ELR (cell line): ENCODE results near the gene XRCC4.
"Not testable (repeated sequence)": the region's sequence is repeated elsewhere in the genome, so short reads cannot be mapped to it uniquely, and the experiment has no call there.

Experiments
- DNase-seq: peaks from one replicate; pipeline ENCODE4 v3.0.0-alpha.2; 2015; ENCODE audit warnings: low read depth

XRCC4 gene

GRCh38 chr5:83118471-83118870 is 41.1 kb downstream of the XRCC4 start:
- no peak for DNase-seq

DNA sequence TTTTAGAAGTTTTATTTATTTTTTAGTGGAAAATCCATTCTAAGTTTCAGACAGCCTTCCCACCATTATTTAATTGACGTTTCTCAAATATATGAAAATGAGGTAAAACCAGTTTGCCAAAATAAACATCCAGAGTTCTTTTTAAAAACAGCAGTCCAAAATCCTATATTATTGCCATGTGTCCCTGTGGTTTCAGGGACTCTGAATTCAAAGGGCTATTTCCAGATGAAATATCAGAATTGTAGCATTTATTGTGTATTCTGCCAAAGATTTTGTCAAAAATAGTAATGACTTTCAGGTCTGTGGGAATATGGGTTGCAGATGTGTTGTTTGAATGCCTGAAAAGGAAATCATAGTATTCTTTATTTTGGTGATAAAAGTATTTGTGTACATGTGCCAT is 41.6 kb downstream of the XRCC4 start:
- DNase-seq = no peak

DNA sequence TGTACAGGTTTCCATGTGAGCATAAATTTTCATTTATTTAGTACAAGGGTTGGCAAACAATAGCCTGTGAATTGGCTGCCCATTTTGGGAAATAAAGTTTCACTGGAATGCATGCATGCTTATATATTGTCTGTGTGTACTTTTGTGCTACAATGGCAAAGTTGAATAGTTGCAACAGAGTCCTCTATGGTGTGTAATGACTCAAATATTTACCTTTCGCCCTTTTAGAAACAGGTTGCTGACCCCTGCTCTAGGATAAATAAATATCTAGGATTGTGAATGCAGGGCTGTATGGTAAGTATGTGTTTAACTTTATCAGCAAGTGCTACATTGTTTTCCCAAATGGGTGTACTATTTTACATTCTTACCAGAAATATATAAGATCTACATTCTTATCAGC is 47.2 kb downstream of the XRCC4 start:
- DNase-seq = no peak

DNA sequence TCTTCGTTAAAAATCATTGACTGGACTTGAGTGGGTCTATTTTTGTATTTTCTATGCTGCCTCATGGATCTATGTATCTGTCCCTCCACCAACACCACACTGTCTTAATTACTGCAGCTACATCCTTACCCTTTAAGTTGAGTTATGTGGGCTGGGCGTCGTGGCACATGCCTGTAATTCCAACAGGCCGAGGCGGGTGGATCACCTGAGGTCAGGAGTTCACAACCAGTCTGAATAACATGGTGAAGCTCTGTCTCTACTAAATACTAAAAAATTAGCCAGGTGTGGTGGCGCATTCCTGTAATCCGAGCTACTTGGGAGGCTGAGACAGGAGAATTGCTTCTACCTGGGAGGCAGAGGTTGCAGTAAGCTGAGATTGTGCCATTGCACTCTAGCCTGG is 48.2 kb downstream of the XRCC4 start:
- DNase-seq = no peak

DNA sequence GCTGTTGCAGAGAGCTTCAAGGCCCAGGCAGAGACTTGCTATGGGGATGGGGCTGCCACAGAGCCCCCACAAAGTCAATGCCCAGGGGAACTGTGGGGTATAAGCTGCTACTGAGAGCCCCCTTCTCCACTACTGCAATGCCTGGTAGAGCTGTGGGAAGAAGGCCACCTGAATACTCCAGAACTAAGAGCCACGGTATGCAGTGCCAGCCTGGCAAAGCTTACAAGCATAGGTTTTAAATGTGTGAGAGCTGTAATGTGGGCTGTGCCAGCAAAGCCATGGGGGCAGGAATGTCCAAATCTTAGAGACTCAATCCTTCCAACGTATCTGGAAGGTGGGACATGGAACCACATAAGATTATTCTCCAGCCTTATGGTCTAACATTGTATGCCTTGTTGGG is 49.2 kb downstream of the XRCC4 start:
- no peak for DNase-seq

DNA sequence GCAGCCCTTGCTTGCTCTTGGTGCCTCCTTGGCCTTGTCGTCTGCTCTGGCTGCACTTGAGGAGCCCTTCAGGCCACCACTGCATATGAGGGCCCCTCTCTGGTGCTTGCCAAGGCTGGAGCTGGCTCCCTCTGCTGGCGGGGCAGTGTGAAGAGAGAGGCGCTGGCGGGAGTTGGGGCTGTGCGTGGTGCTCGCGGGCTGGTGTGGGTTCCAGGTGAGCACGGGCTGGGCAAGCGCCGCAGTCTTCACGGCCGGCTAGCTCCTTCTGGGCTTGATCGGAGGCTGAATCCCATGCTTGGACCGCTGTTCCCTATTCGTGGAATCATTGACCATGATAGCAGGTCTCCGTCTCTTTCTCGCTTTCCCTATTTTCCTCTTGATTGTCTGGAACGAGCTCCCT is 56.5 kb downstream of the XRCC4 start:
- DNase-seq = no peak

DNA sequence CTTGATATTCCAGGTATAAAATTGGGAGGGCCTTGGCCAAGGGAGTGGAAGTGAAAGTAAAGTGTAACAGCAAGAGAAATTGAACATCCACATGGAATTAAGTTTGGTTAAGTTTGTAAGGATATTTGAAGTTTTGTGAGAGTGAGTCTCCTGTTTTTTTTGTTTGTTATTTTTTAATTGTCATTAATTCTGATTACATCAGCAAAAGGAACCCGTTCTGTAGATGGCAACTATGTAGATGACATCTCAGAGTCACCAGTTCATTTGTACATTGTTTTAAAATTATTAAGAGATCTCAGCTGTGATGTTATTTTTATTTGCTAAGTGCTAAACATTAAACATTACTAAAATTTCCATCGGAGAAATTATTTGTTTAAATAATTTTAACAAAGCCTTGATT is 65.2 kb downstream of the XRCC4 start:
- no peak for DNase-seq

- no peak for DNase-seq
Measured at GRCh38 chr5:83145241-83145640, 67.9 kb downstream of the XRCC4 start.

GRCh38 chr5:83145882-83146331 is 68.6 kb downstream of the XRCC4 start:
- DNase-seq = no peak

DNA sequence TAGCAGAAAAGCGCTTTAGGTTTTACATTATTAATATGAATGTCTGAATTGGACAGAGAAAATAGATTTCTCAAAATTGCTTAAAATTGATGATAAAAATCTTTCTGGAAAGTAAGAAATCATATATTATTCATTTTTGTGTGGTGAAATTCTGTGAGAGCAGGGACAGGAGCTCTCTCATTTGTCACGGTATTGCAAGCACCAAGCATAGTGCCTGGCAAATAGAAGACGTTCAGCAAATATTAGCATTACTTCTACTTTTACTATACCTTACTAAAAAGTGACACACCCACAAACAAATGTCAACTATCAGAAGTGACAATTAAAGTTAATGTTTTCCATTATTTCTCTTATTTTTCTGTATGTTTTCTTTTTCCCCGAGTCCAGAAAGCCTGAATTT is 69.1 kb downstream of the XRCC4 start:
- DNase-seq = no peak

DNA sequence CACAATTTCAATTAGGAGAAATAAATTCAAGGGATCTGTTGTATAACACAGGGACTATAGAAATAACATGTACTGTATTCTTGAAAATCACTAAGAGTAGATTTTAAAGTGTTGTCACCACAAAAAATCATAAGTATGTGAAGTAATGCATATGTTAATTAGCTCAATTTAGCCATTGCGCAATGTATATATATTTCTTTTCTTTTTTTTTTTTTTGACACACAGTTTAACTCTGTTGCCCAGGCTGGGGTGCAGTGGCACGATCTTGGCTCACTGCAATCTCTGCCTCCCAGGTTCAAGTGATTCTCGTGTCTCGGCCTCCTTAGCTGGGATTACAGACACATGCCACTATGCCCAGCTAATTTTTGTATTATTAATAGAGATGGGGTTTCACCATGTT is 70.2 kb downstream of the XRCC4 start:
- no peak for DNase-seq

- no peak for DNase-seq
Measured at GRCh38 chr5:83148370-83148769, 71.0 kb downstream of the XRCC4 start.

DNA sequence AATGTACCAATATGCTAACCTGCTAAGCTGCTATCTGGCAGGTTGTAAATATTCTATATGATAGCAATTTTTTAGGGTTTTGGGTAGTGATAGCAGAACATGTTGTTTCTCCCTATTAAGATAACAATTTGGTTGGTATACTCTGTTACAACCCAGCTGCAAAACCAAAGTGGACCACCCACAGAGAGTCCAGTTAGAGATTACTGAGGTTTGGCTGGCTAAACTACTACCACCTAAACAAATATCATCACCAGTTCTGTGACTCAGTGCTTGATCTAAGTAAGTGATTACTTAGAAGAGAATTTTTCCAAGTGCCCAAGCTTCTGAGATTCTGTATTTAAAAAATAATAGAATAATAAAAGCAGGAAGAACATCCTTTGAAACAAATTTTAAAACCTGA is 72.3 kb downstream of the XRCC4 start:
- DNase-seq = peak; percentile 39

GRCh38 chr5:83151821-83152220 is 74.5 kb downstream of the XRCC4 start:
- DNase-seq = peak; percentile 27

DNA sequence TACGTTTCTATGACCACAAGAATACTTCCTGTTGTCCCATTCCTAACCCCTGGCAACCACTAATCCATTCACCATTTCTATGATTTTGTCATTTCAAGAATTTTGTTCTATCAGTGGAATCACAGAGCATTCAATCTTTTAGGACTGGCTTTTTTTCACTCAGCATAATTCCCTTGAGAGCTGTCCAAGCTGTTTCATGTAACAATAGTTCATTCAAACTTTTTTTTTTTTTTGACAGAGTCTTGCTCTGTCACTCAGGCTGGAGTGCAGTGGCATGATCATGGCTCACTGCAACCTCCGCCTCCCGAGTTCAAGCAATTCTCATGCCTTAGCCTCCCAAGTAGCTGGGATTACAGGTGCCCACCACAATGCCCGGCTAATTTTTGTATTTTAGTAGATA is 75.6 kb downstream of the XRCC4 start:
- not testable (repeated sequence) for DNase-seq

DNA sequence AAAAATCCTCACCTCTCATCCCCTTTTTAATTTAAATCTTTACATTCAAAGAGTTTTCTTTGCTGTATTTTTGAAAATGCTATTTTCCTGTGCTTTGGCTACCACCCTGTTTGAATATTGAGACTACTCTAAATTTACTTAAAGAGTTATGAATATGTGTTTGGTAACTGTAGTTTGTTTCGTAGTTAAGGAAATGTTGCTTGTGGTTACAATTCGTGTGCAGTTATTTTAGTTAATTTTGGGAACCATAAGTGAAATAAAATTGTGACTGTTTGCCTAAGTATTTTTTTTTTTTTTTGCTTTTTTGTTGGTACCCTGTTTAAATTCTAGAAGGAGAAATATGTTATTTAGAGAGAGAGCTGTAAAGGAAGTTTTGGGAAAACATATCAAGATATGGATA is 78.7 kb downstream of the XRCC4 start:
- DNase-seq = no peak

DNA sequence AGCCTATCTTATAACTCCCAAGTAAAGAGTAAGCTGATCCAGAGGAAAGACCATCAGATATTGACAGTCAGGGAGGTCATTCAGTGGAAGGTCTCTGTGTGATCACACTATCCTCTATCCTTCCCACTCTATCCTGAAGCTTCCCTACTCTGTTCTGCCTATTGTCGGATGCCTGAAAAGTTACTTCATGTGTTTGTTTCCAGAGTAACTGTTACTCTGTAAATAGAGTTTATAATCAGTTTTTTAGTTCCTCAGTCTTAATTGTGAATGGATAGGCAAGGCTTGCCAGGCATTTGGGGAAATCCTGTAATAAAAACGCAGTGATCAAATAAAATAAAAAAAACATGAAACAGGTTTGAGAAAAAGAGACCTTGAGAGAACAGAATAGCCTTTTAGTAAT is 79.8 kb downstream of the XRCC4 start:
- no peak for DNase-seq

GRCh38 chr5:83162601-83163000 is 85.3 kb downstream of the XRCC4 start:
- DNase-seq = no peak

GRCh38 chr5:83167538-83167937 is 90.2 kb downstream of the XRCC4 start:
- DNase-seq = no peak

DNA sequence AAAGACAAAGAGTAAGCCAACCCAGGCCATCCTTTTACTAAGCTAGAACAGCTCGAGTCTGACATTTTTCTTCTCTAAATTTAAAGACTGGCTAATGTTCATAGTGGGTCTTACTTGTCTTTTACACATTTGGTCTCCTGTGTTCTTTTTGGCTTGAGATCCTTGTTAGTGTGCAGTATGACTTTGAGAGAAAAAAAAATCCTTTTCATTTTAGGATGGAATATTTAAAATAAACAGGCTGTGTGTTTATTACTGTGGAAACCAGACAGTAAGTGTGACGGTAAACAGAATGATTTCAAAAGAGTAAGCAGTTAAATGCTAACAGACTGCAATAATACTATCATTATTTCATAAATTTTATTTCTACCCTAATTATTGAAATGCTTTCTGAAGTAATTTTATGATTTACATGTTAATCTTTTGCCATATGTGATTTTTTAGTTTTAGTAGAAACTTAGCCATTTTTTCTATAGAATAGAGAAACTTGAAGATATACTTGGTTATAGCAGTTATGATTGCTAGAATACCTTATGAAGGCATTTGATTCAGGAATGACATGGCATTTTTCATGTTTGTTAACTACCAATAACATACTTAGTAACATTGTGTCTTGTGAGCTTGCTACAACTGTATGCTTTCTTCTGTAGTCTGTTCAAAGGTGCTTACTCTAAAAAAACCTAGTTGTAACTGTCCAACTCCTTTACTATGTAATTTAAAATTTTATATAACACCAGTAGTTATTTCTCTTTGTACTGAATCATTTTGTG is 92.4 kb downstream of the XRCC4 start:
- DNase-seq = no peak

GRCh38 chr5:83172011-83172410 is 94.7 kb downstream of the XRCC4 start:
- no peak for DNase-seq

- DNase-seq = no peak
Measured at GRCh38 chr5:83172655-83173054, 95.3 kb downstream of the XRCC4 start.

DNA sequence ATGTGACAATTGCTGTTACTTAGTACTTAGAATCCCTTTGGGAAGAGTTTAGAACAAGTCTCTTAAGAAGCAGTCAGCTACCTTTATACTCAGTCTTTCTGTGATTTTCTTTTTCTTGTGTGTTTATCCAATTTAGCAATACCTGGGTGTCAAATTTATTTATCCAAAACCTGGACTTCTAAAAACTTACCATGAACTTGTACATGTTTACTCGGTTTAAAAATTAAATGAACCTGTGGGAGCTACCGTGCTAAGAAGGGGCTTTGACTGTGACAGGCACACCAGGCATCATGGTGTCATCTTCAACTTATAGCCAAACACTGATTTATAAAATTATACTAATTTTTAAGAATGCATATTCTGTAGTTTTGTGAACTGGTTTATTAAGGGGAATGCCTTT is 96.5 kb downstream of the XRCC4 start:
- DNase-seq = no peak

GRCh38 chr5:83177803-83178202 is 100.5 kb downstream of the XRCC4 start:
- DNase-seq = no peak
